GM12864 (cell line): Measurements from ENCODE around the gene HIVEP2.

Experiments
- DNase-seq: peaks from one replicate; pipeline ENCODE4 v3.0.0-alpha.2; 2011; ENCODE audit warnings: low read depth
- H3K4me3 ChIP-seq: 2 replicates; pipeline ENCODE4 v1.5.1; 2011; ENCODE audit warnings: mild to moderate bottlenecking, low read depth, low read length, control low read depth
- TF ChIP-seq, protein P1 (sequence below): IDR thresholded peaks from 2 replicates; pipeline ENCODE4 v1.5.1; 2011; ENCODE audit warnings: low read depth, mild to moderate bottlenecking, moderate library complexity, low read length, control low read depth, inconsistent platforms; ENCODE audit errors: missing control alignments

Gene HIVEP2

DNA sequence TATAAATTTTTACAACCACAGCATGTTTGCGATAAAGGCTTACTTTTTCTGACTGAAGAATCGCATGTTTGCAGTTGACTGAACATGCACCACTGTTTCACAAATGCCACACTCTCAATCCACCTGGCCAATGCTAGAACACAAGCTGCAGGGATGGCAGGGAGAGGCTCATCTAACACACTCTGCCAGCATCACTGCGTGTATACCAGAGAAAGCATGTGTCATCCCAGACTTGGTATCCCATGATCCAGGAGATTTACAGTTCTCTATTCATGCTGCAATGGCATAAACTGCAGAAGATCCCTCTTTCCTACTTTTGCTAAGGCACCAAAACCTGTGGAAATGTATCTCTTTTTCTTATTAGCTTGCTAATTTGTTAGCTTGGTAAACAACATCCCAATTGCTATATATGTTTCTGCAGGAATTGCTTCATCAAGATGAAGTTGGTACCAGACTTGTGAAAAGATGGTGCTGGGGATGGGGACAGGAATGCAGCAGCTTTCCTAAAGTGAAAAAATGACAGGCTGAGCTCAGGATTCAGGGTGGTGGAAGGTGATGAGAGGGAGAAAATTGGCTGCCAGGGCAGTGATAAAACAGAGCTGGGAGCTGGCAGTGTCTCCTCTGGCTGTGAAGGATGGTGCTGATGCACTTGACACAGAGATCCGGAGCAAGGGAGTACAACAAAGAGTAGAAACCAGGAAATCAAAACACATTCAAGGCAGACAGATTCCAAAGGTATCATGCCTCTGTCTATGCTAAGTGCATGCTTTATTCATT is 186.9 kb downstream of the HIVEP2 start:
- no peak for DNase-seq
- TF ChIP-seq, protein P1, sequence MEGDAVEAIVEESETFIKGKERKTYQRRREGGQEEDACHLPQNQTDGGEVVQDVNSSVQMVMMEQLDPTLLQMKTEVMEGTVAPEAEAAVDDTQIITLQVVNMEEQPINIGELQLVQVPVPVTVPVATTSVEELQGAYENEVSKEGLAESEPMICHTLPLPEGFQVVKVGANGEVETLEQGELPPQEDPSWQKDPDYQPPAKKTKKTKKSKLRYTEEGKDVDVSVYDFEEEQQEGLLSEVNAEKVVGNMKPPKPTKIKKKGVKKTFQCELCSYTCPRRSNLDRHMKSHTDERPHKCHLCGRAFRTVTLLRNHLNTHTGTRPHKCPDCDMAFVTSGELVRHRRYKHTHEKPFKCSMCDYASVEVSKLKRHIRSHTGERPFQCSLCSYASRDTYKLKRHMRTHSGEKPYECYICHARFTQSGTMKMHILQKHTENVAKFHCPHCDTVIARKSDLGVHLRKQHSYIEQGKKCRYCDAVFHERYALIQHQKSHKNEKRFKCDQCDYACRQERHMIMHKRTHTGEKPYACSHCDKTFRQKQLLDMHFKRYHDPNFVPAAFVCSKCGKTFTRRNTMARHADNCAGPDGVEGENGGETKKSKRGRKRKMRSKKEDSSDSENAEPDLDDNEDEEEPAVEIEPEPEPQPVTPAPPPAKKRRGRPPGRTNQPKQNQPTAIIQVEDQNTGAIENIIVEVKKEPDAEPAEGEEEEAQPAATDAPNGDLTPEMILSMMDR: no peak
- no peak overlapping the region for H3K4me3 ChIP-seq

DNA sequence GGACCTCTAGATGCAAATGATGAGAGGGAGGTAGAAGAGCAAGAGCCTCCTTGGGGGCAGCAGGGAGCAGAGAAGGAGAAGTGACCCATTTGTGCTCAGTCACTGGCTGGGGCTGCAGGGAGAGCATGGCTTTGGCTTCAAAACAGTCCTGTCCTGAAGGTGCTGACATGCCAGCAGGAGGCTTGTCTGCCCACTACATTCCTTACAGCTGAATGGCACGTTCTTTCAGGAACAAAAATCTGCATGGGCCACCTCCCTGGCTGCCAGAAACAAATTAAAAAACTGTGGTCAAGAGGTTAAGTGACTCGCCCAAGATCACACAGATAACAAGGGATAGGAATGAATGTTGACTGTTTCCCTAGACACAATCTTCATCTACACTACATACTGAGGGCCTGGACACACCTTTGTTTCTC is 188.8 kb downstream of the HIVEP2 start:
- DNase-seq: no peak
- TF ChIP-seq, protein P1: no peak

DNA sequence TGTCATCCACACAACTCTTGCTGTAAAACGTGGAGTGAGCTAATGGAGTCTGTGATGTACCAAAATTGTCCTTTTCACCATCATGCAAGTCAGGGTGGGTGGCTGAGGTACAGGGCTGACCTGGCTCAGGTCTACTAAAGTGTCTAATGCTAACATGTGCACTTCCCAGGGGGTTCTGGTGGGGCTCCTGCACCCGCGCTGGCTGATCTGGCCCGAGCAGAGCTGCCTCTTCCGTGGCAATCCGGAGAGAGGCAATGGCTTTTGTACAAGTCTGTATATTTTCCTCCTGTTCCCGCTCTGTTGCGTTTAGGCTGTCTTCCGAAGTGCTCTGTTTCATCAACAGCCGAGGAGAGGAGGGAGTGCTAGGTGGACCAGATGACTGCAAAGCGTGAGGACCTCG is 191.8 kb downstream of the HIVEP2 start:
- TF ChIP-seq, protein P1: no peak
- DNase-seq: no peak
- H3K4me3 ChIP-seq: no peak overlapping the region

More for the DNA sequence above, 188.8 kb downstream of the HIVEP2 start:
- no peak overlapping the region for H3K4me3 ChIP-seq

DNA sequence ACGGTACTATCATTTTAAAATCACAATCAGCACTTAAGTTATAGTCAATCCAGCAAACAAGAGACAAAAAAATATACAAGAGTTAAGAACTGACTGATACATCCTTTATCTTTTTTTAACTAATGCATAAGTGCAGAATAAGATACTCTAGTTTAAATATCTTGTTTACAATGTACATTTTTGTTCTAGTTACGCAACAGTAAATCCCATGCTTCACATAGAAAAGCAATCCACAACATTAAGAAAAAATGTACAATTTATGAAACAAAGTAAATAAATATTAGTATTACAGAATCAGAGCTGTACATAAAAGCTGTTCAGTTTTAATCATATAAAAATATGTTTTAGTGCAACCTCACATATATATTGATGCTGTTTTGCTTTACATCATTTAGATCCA is 192.6 kb downstream of the HIVEP2 start:
- H3K4me3 ChIP-seq: no peak overlapping the region

DNA sequence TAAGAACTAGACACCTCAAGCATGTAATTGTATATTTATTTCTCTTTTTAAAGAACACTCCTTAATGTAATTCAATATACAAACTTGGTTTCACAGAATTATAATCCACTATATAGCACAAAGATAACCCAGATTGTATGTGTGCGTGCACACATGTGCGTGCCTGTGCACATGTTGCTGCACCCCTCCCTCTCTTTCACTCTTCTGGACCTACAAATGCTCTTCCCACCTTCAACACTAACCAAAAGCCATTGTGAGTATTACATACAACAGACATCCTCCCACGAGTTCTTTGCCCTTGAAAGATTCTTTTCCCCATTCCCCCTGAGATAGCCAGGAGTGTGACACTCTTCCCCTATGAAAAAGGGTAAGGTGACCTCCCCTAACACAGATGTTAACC is 193.5 kb downstream of the HIVEP2 start:
- H3K4me3 ChIP-seq: no peak overlapping the region
- TF ChIP-seq, protein P1: no peak
- DNase-seq: no peak

More for the DNA sequence above, 192.6 kb downstream of the HIVEP2 start:
- TF ChIP-seq, protein P1: no peak
- no peak for DNase-seq

DNA sequence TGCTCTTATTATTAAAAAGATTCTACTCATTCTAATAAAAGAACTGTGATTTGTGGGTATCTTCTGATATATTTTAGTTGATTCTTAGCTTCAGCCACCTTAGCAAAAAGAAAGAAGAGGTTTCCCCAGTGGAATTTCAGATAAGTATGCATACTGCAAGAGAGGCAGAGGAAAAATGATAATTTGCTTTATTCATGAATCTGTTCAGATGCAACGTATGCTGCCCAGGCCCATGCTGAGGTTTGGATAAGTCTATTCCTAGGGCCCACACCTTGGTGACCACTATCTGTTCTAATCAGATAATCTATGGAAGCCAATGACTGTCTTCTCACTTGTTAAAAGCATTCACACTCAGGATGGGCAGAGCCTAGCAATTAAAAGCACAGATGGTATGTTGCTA is 194.0 kb downstream of the HIVEP2 start:
- no peak for DNase-seq
- TF ChIP-seq, protein P1: no peak
- no peak overlapping the region for H3K4me3 ChIP-seq

DNA sequence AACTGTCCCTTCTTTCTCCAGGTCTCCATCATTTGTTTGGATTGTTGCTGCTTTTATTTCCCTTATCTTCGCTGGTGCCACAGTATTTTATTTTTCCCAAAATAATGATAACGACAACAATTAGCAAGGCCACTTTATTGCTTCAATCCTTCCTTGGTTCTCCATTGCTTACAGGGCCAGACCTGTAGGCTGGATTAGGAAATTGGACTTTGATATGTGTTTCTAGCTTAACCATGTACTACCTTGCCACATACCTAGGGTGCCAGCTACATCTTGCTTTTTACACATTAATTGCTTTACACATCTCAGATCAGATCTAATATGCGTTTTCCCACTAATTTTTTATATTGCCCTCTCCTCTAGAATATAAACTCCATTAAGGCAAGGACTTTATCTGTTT is 195.4 kb downstream of the HIVEP2 start:
- TF ChIP-seq, protein P1: no peak
- H3K4me3 ChIP-seq: no peak overlapping the region
- no peak for DNase-seq
